Activated naive CD4-positive, alpha-beta T cell treated with anti-CD3 and anti-CD28 coated beads, Interleukin-2, amount 50 U/mL, for 72 hours (primary cell): ENCODE data around the gene SLCO3A1. TPM values are rescaled to one million over a fixed set of nuclear protein-coding genes. Genes with fewer than 3 reads are reported as not detected.

Experiments
- ATAC-seq, 2 donors: fragments of 150-1000 bp; cut with Tn5 transposase; 2 replicates each; pipeline ENCODE4 v1.10.0; 2021; ENCODE audit warnings: mild to moderate bottlenecking in 2 of 2, moderate library complexity in 2 of 2
- DNase-seq, 2 donors: peaks; one replicate each; pipeline ENCODE4 v3.0.0; 2021 to 2022; ENCODE audit warnings: low spot score in 2 of 2
- H3K27ac Mint-ChIP-seq, 2 donors: one replicate each; pipeline ENCODE4 v1.8.0; 2022; ENCODE audit warnings: mild to moderate bottlenecking in 2 of 2, mixed read lengths in 2 of 2
- H3K36me3 Mint-ChIP-seq, 2 donors: one replicate each; pipeline ENCODE4 v1.8.0; 2022; ENCODE audit warnings: mixed read lengths in 2 of 2
- H3K9me3 Mint-ChIP-seq, 2 donors: one replicate each; pipeline ENCODE4 v1.8.0; 2022; ENCODE audit warnings: mixed read lengths in 2 of 2
- total RNA-seq, 2 donors: library from RNA; stranded (reverse); gene quantifications; one replicate each; pipeline ENCODE4 v1.2.3, GENCODE V29; 2022

Gene SLCO3A1
- total RNA-seq, 2 donors from 2014 or later = 3.2 to 3.9 TPM

DNA sequence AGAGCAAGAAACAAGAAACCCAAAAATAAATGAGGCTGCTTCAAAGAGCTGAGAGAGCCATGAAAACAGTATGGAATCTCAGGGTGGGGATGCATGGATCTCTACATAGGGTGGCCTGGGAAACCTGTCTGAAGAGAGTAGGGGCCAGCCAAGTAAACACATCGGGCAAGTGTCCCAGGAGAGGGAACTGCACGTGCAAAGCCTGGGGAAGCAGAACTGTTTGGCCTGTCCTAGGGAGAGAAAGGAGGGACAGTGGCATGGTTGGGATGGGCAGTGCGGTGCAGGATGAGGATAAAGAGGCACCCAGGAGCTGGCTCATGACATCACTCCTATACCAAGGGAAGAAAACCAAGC lies 271.1 kb downstream of the SLCO3A1 start:
- Mint-ChIP-seq H3K27ac (peak overlapping the region in 1 of 2 donors; percentile 17), H3K36me3 (peaks cover 10 to 22% of the 10 kb centered on the region in 2 donors), H3K9me3 (peaks cover 6% of the 10 kb centered on the region in 2 donors)
- DNase-seq (no peak), ATAC-seq (no peak)

DNA sequence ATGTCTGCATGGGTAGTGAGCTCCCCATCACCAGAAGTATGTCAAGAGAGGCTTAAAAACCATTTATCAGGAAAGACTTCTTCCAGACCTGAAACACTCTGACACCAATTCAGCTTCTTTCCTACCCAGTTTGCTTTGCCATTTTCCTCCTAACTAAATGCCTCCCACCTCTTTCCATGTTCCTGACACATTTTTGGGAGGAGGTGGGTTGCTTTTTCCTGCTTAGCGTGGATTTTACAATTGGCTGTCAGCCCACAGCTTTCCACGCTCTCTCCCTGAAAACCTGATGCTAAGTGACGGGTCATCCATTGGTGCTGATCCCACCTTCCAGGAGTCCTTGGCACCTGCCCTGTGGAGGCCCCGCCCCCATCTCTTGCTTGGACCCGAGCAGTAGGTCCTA lies 275.3 kb downstream of the SLCO3A1 start:
- DNase-seq (no peak), ATAC-seq (no peak)
- H3K27ac Mint-ChIP-seq = no peak overlapping the region
- peaks cover 0 to 7% of the 10 kb centered on the region in 2 donors for H3K36me3 Mint-ChIP-seq
- no peaks in the 10 kb centered on the region for H3K9me3 Mint-ChIP-seq

- Mint-ChIP-seq H3K36me3 (peaks cover under 1 to 8% of the 10 kb centered on the region in 2 donors), H3K27ac (no peak overlapping the region), H3K9me3 (no peaks in the 10 kb centered on the region)
- ATAC-seq (no peak), DNase-seq (no peak)
Observed at GRCh38 chr15:92130244-92130643, 276.7 kb downstream of the SLCO3A1 start.

DNA sequence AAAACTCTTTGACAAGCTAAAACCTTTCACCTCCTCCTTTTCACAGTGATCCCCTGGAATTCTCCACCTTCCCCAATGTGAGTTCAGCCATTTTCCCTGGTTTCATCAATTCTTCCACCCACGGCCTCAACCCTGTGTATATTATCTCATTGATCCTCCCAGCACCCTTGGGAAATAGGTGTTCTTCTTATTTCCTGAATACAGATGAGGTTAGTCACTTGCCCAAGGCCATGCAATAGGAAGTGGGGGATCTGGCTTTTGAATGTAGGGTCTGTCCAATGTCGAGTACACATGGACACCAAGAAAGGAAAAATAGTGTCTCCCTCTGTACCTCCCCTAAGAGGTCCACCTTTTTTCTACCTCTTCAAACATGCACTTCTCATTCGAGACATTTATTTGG lies 277.4 kb downstream of the SLCO3A1 start:
- ATAC-seq (no peak), DNase-seq (no peak)
- no peaks in the 10 kb centered on the region for H3K9me3 Mint-ChIP-seq
- H3K36me3 Mint-ChIP-seq = peaks cover 6 to 15% of the 10 kb centered on the region in 2 donors
- no peak overlapping the region for H3K27ac Mint-ChIP-seq

GRCh38 chr15:92132982-92133755 lies 279.7 kb downstream of the SLCO3A1 start:
- no peak for ATAC-seq
- Mint-ChIP-seq H3K27ac (peak overlapping the region in 1 of 2 donors; percentile 44), H3K9me3 (no peaks in the 10 kb centered on the region), H3K36me3 (peaks cover 6 to 11% of the 10 kb centered on the region in 2 donors)
- DNase-seq = no peak

DNA sequence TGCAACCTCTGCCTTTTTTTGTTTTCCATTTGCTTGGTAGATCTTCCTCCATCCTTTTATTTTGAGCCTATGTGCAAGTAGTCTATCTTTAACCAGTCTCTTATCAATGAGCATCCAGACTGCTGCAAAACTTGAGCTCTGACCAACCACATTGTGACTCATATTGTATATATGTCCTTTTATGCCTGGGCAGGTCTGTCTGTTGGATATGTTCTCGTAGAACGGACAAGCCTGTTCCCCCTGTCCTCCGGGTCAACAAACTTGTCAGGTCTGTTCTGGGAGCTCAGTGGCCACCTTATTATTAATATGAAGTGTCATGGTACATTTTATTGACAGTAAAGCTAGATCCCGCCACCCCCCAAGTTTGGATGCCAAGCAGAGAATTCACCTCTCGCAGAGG lies 287.3 kb downstream of the SLCO3A1 start:
- no peak for ATAC-seq
- Mint-ChIP-seq H3K9me3 (no peaks in the 10 kb centered on the region), H3K27ac (no peak overlapping the region), H3K36me3 (peaks cover 0 to 4% of the 10 kb centered on the region in 2 donors)
- DNase-seq = no peak

GRCh38 chr15:92141607-92142006 lies 288.1 kb downstream of the SLCO3A1 start:
- no peaks in the 10 kb centered on the region for H3K9me3 Mint-ChIP-seq
- no peaks in the 10 kb centered on the region for H3K36me3 Mint-ChIP-seq
- no peak overlapping the region for H3K27ac Mint-ChIP-seq
- no peak for ATAC-seq
- DNase-seq = no peak

DNA sequence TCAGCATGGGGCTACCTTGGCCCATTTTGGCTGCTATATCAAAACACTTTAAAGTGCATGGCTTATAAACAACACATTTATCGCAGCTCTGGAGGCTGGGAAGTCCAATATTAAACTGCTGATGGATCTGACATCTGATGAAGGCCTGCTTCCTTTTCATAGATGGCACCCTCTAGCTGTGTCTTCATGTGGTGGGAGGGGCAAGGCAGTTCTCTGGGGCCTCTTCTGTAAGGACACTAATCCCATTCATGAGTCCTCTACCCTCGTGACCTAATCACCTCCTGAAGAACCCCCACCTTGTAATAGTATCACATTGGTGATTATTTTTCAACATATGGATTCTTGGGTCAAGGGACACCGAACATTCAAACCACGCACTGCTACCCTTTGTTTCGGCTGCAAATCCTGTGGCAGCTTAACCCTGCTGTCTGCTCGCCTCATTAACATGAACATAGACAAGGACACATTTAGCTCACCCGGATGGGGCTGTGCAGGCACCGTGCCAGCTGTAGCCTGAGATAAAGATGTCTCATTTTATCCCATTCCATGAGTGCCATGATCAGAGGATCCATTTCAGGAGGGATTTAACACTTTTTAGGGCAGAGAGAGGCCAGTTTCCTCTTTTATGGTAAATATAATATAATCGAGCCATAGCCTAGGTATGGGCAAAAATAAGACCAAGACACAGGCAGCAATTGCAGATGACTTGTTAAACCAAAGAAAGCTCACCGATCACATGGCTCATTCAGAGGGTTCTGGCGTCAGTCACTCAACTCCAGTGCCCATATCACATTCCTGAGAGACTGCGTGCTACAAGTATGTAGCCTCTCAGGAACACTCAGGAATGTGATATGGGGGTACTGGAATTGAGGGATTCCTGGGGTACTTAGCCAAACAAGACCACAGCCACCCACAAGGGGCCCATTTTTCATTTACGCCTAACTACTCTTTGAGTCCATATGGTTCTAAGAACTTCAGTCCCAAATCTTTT lies 289.0 kb downstream of the SLCO3A1 start:
- Mint-ChIP-seq H3K36me3 (no peaks in the 10 kb centered on the region), H3K9me3 (no peaks in the 10 kb centered on the region), H3K27ac (no peak overlapping the region)
- ATAC-seq (no peak), DNase-seq (no peak)

DNA sequence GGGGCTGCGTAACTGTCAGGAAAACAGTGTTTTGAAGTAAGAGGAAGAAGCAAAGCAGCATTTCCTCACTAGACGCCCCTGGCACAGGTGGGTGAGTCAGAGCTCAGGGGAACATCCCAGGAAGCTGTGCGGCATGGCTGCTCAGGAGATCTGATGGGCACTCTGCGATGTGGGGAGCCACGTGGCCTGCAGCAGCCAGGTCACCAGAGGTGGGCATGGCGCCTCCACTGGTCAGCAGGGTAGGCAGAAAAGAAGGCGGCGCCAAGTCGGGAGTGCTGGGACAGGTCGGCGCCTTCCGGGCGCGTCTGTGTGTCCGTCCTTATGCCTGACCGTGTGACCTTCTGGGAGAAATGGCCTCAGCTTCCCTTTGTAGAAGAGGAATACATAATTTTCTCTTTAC lies 290.3 kb downstream of the SLCO3A1 start:
- Mint-ChIP-seq H3K9me3 (no peaks in the 10 kb centered on the region), H3K36me3 (no peaks in the 10 kb centered on the region)
- no peak for ATAC-seq

GRCh38 chr15:92146511-92147150 lies 293.1 kb downstream of the SLCO3A1 start:
- H3K9me3 Mint-ChIP-seq = no peaks in the 10 kb centered on the region
- ATAC-seq (no peak), DNase-seq (no peak)
- H3K36me3 Mint-ChIP-seq = peaks cover 0 to 6% of the 10 kb centered on the region in 2 donors
- no peak overlapping the region for H3K27ac Mint-ChIP-seq

More for the DNA sequence above, 290.3 kb downstream of the SLCO3A1 start:
- peak overlapping the region in 1 of 2 donors; percentile 29 for H3K27ac Mint-ChIP-seq
- no peak for DNase-seq

- peaks cover 0 to 8% of the 10 kb centered on the region in 2 donors for H3K36me3 Mint-ChIP-seq
- DNase-seq (no peak), ATAC-seq (no peak)
- no peaks in the 10 kb centered on the region for H3K9me3 Mint-ChIP-seq
- H3K27ac Mint-ChIP-seq = no peak overlapping the region
Observed at GRCh38 chr15:92149029-92149428, 295.5 kb downstream of the SLCO3A1 start.

GRCh38 chr15:92149465-92149864 lies 296.0 kb downstream of the SLCO3A1 start:
- Mint-ChIP-seq H3K9me3 (no peaks in the 10 kb centered on the region), H3K27ac (no peak overlapping the region), H3K36me3 (peaks cover 0 to 13% of the 10 kb centered on the region in 2 donors)
- ATAC-seq (no peak), DNase-seq (no peak)

GRCh38 chr15:92151168-92151567 lies 297.7 kb downstream of the SLCO3A1 start:
- ATAC-seq = no peak
- DNase-seq = no peak
- no peak overlapping the region for H3K27ac Mint-ChIP-seq
- peaks cover 0 to 13% of the 10 kb centered on the region in 2 donors for H3K36me3 Mint-ChIP-seq
- H3K9me3 Mint-ChIP-seq = no peaks in the 10 kb centered on the region

DNA sequence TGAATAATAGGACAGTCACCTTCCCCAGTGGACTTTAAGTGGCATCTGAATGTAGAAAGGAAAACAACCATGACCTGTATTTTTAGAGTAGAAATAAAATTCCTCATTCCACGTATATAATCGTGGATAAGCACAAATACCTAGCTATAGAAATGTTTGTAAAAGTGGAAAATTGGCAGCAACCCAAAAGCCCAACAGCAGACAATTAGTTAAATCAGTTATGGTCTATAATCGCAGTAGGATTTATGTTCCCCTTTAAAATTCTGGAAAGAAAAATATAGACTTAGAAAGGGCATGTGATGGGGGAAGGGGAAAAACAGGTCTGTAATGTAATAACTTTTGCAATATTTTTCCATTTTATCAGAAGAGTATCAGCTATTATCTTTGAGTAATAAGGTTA lies 298.2 kb downstream of the SLCO3A1 start:
- ATAC-seq = no peak
- H3K27ac Mint-ChIP-seq = no peak overlapping the region
- no peak for DNase-seq
- H3K36me3 Mint-ChIP-seq = peaks cover 0 to 13% of the 10 kb centered on the region in 2 donors
- H3K9me3 Mint-ChIP-seq = no peaks in the 10 kb centered on the region

DNA sequence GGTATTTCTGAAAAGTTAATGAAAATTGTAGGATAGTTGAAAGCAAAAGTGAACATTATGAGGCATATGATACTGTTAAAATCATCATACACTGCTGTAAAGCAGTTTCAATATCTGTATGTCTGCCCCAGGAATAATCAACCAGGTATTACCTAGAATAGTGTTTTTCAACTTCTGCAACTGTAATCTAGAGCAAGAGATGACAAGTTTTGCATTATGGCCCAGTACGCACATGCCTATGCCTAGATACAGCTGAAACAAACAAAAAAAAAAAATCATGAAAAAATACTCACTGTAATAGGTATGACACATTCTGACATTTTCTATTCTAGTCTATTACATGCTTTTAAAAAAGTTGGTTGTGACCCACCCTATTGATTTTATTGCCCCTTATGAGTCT lies 299.5 kb downstream of the SLCO3A1 start:
- Mint-ChIP-seq H3K36me3 (peaks cover 0 to 13% of the 10 kb centered on the region in 2 donors), H3K27ac (no peak overlapping the region), H3K9me3 (no peaks in the 10 kb centered on the region)
- DNase-seq (no peak), ATAC-seq (peak in 1 of 2 donors; percentile 78)

DNA sequence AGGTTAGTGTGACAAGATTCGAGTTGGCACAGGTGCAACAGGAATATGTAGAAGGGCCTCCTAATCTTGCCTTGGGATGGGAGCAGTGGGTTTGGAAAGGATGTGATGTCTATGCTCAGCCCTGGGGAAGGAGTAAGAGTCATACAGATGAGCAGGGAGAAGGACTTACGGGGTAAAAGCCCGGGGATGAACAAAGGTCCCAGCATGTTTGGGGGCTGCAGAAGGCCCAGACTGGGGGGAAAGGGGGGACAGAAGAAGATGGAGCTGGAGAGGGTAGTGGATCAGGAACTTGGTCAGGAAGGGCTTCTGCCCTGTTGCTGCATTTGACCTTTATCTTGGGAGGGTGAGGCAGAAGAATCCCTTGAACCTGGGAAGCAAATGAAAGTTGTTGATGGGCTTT lies 300.1 kb downstream of the SLCO3A1 start:
- ATAC-seq (no peak), DNase-seq (no peak)
- H3K36me3 Mint-ChIP-seq = peaks cover 0 to 13% of the 10 kb centered on the region in 2 donors
- peak overlapping the region in 1 of 2 donors; percentile 23 for H3K27ac Mint-ChIP-seq
- H3K9me3 Mint-ChIP-seq = no peaks in the 10 kb centered on the region

- ATAC-seq (no peak), DNase-seq (no peak)
- Mint-ChIP-seq H3K9me3 (no peaks in the 10 kb centered on the region), H3K36me3 (peaks cover 0 to 7% of the 10 kb centered on the region in 2 donors), H3K27ac (no peak overlapping the region)
Observed at GRCh38 chr15:92155934-92156333, 302.4 kb downstream of the SLCO3A1 start.
